NCI-H446 treated with DMSO at 0.1 percent for 48 hours (cell line): ENCODE results near the gene RMDN3.

Experiments
- DNase-seq: peaks from one replicate; lab custom pipeline; 2025; lab: John Stamatoyannopoulos, UW

The RMDN3 gene

DNA sequence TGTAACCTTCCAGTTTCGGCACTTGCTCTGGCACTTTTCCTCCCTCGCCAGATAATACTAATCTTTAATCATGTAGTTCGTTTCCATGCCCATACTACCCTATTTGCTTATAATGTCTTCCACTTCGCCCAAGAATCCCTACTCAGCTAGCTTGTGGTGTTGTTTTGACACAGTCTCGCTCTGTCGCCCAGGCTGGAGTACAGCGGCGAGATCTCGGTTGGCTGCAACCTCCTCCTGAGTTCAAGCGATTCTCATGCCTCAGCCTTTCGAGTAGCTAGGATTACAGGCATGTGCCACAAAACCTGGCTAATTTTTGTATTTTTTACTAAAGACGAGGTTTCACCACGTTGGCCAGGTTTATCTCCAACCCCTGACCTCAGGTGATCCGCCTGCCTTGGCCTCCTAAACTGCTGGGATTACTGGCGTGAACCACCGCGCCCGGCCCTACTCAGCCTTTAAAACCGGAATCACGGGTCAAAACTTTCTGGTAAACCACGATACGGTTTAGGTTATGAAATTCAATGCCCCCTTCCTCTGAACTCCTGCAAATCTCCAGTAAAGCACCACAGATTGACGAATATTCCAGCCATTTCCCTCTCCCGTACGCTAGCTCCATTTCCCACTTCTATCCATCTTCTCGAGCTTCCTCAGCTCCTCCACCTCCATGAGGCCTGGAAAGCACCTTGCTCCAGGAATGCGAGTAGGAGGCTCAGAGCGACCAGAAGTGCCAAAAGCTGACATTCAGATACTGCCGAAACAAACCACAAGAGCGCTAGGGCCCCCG lies 61.0 kb downstream of the RMDN3 start:
- no peak for DNase-seq

GRCh38 chr15:40691737-40692136 lies 63.3 kb downstream of the RMDN3 start:
- DNase-seq = no peak

GRCh38 chr15:40688932-40689799 lies 65.9 kb downstream of the RMDN3 start:
- DNase-seq = no peak
